Ectodermal cell (in vitro differentiated cells): Measurements from ENCODE around the gene SLC22A17.
A peak's percentile ranks its signal among the peaks of the same experiment; 100 is the strongest.

Experiments
- H3K27ac ChIP-seq: 2 replicates; pipeline ENCODE4 v1.7.0; 2013; ENCODE audit warnings: mild to moderate bottlenecking, low read depth, low read length; ENCODE audit not compliant: insufficient read depth, poor library complexity, severe bottlenecking
- H3K27me3 ChIP-seq: 2 replicates; pipeline ENCODE4 v1.7.0; 2013; ENCODE audit warnings: mild to moderate bottlenecking, low read length; ENCODE audit not compliant: insufficient read depth, control insufficient read depth, poor library complexity, severe bottlenecking
- H3K36me3 ChIP-seq: one replicate; pipeline ENCODE4 v1.7.0; 2013; ENCODE audit warnings: low read length; ENCODE audit not compliant: control insufficient read depth, insufficient read depth
- H3K4me1 ChIP-seq: one replicate; pipeline ENCODE4 v1.7.0; 2013; ENCODE audit warnings: low read length; ENCODE audit not compliant: control insufficient read depth, insufficient read depth
- H3K4me3 ChIP-seq: 2 replicates; pipeline ENCODE4 v1.7.0; 2013; ENCODE audit warnings: low read depth, low read length, control low read depth; ENCODE audit not compliant: insufficient read depth
- H3K9me3 ChIP-seq: 2 replicates; pipeline ENCODE4 v1.7.0; 2013; ENCODE audit warnings: mild to moderate bottlenecking, low read length, moderate library complexity; ENCODE audit not compliant: control insufficient read depth
- WGBS, 2 experiments: methylation state at CpG; one replicate each; pipeline ENCODE4 v1.1.7; 2013; ENCODE audit warnings: missing lambda C conversion rate in 2 of 2; 5-methylcytosine and 5-hydroxymethylcytosine counted together

SLC22A17 gene

DNA sequence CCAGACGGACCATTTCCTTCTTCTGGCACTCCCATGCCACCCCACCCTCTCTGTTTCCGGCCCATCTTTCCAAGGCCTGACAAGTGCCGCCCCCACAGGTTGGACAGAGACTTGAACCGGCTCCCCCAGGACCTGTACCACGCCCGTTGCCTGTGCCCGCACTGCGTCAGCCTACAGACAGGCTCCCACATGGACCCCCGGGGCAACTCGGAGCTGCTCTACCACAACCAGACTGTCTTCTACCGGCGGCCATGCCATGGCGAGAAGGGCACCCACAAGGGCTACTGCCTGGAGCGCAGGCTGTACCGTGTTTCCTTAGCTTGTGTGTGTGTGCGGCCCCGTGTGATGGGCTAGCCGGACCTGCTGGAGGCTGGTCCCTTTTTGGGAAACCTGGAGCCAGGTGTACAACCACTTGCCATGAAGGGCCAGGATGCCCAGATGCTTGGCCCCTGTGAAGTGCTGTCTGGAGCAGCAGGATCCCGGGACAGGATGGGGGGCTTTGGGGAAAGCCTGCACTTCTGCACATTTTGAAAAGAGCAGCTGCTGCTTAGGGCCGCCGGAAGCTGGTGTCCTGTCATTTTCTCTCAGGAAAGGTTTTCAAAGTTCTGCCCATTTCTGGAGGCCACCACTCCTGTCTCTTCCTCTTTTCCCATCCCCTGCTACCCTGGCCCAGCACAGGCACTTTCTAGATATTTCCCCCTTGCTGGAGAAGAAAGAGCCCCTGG lies 23.0 kb upstream of the SLC22A17 start:
- Histone ChIP-seq H3K27me3 (no peaks in the 10 kb centered on the region), H3K9me3 (no peaks in the 10 kb centered on the region), H3K27ac (no peak overlapping the region), H3K4me3 (no peak overlapping the region), H3K4me1 (peaks cover 14% of the 10 kb centered on the region), H3K36me3 (no peaks in the 10 kb centered on the region)
- 92% methylated on average over 21 of the region's 21 CpGs for WGBS, 2 experiments

- Histone ChIP-seq H3K36me3 (no peaks in the 10 kb centered on the region), H3K27ac (no peak overlapping the region), H3K4me1 (peaks cover 14% of the 10 kb centered on the region), H3K4me3 (no peak overlapping the region), H3K27me3 (no peaks in the 10 kb centered on the region), H3K9me3 (no peaks in the 10 kb centered on the region)
- 87 to 90% methylated on average over 3 of the region's 3 CpGs for WGBS, 2 experiments
Measured at GRCh38 chr14:23373041-23373440, 20.4 kb upstream of the SLC22A17 start.

- no peaks in the 10 kb centered on the region for H3K9me3 ChIP-seq
- no peaks in the 10 kb centered on the region for H3K36me3 ChIP-seq
- 81 to 87% methylated on average over 2 of the region's 2 CpGs for WGBS, 2 experiments
- no peak within 1 kb of the TSS for H3K27ac ChIP-seq
- H3K4me3 ChIP-seq, result no peak within 1 kb of the TSS
- H3K27me3 ChIP-seq, result no peaks in the 10 kb centered on the region
- peaks cover 14% of the 10 kb centered on the region for H3K4me1 ChIP-seq
Measured at GRCh38 chr14:23372509-23372908, 19.8 kb upstream of the SLC22A17 start, which contains the start of gene IL25. TSS of gene IL25 (plus strand) at chr14:23372809.

DNA sequence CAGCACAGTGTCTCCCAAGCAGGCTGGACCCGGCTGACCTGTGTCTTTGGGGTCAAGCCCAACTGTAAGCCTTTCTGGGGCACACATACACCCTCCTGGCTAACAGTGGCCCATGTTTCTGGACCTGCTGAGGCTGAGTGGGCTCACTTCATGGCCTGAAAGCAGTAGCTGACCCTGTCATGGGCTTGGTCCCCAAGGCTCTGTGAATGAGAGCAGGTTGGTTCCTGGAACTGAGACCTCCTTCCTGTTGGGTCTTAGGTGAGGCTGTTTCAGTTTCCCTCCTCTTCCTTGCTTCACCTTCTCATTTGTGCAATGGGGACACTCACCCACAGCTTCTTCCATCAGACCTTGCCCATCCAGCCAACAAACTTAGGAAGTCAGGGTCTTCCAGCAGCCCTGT lies 19.2 kb upstream of the SLC22A17 start:
- Histone ChIP-seq H3K36me3 (no peaks in the 10 kb centered on the region), H3K9me3 (no peaks in the 10 kb centered on the region), H3K27ac (no peak overlapping the region), H3K27me3 (no peaks in the 10 kb centered on the region), H3K4me3 (no peak overlapping the region), H3K4me1 (peaks cover 9% of the 10 kb centered on the region)
- WGBS, 2 experiments, result 90 to 93% methylated on average over 1 of the region's 1 CpG

GRCh38 chr14:23370221-23370620 lies 17.5 kb upstream of the SLC22A17 start:
- no peaks in the 10 kb centered on the region for H3K9me3 ChIP-seq

DNA sequence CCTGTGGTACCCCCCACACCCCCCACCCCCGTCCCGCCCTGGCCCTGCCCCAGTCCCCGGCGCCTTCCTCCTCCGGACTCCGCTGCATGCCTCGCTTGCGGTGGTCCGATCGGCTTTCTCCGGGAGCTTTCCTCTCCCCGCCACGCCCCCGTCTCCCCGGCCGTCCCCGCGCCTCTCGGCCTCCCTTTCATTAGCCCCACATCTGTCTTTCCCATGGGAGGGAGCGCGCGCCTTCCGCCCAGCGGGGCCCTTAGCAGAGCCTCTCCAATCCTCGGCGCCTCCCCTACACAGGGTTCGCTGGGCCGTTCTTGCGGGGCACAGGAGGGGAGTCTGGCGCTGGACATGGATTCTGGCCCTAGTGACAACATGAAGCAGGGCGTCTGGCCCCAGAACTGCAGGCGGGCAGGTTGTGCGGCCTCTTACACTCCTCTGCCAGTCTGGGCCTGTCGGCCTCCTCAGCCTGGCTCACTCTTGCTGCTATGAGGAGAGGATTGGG lies 13.8 kb upstream of the SLC22A17 start:
- Histone ChIP-seq H3K4me1 (peaks cover 27% of the 10 kb centered on the region), H3K9me3 (no peaks in the 10 kb centered on the region), H3K27ac (peak overlapping the region; percentile 89), H3K4me3 (peak overlapping the region; percentile 83), H3K36me3 (no peaks in the 10 kb centered on the region), H3K27me3 (no peaks in the 10 kb centered on the region)
- 1% methylated on average over 32 to 34 of the region's 34 CpGs for WGBS, 2 experiments

More at GRCh38 chr14:23370221-23370620, 17.5 kb upstream of the SLC22A17 start:
- WGBS, 2 experiments, result 74 to 86% methylated on average over 1 of the region's 1 CpG
- Histone ChIP-seq H3K27me3 (no peaks in the 10 kb centered on the region), H3K36me3 (no peaks in the 10 kb centered on the region), H3K27ac (no peak overlapping the region), H3K4me1 (peaks cover 5% of the 10 kb centered on the region), H3K4me3 (no peak overlapping the region)

DNA sequence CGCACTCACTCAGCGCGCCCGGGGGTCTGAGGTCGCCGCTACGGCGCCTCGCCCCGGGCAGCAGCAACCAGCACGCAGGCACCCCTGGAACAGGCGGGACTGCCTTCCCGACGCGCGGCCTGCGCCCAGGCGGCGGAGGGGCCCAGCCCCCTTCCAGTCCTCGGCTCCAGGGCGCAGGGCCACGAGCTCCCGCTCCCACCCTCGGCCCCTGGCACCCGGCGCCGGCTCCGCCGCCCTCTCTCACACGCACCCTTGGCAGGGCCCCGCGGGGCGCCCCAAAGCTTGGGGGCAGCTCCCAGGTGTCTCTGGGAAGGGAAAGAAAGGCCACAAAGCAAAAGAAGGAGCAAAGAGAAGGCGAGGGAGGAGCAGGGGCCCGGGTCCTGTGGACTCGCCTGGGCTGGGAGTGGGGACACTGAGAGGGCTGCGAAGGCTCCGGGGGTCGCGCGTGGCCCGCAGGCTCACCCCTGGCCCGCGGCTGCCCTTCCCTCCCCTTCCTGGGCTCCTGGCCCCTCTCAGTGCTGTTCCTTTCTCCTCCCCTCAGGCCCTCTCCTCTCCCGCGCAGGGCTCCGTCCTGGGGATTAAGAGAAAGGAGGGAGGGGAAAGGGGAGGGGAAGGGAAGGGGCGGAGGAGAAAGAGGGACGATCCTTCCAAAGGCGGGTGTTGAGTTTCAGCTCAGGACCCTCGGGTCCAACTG lies 13.2 kb upstream of the SLC22A17 start:
- H3K27me3 ChIP-seq, result no peaks in the 10 kb centered on the region
- H3K9me3 ChIP-seq, result no peaks in the 10 kb centered on the region
- H3K4me3 ChIP-seq, result peak overlapping the region; percentile 83
- peak overlapping the region; percentile 89 for H3K27ac ChIP-seq
- H3K4me1 ChIP-seq, result peaks cover 33% of the 10 kb centered on the region
- 0 to 1% methylated on average over 47 of the region's 51 CpGs for WGBS, 2 experiments
- peaks cover 4% of the 10 kb centered on the region for H3K36me3 ChIP-seq

- peak within 1 kb of the TSS; percentile 89 for H3K27ac ChIP-seq
- H3K27me3 ChIP-seq, result no peaks in the 10 kb centered on the region
- 0% methylated on average over 74 of the region's 74 CpGs for WGBS, 2 experiments
- H3K4me1 ChIP-seq, result peaks cover 35% of the 10 kb centered on the region
- peaks cover 4% of the 10 kb centered on the region for H3K36me3 ChIP-seq
- no peaks in the 10 kb centered on the region for H3K9me3 ChIP-seq
- H3K4me3 ChIP-seq, result peak within 1 kb of the TSS; percentile 83
Measured at GRCh38 chr14:23365036-23365731, 12.5 kb upstream of the SLC22A17 start, which contains the start of gene EFS. TSS of gene EFS (minus strand) at chr14:23365172. CDS start at chr14:23365025, 147 bp downstream.

DNA sequence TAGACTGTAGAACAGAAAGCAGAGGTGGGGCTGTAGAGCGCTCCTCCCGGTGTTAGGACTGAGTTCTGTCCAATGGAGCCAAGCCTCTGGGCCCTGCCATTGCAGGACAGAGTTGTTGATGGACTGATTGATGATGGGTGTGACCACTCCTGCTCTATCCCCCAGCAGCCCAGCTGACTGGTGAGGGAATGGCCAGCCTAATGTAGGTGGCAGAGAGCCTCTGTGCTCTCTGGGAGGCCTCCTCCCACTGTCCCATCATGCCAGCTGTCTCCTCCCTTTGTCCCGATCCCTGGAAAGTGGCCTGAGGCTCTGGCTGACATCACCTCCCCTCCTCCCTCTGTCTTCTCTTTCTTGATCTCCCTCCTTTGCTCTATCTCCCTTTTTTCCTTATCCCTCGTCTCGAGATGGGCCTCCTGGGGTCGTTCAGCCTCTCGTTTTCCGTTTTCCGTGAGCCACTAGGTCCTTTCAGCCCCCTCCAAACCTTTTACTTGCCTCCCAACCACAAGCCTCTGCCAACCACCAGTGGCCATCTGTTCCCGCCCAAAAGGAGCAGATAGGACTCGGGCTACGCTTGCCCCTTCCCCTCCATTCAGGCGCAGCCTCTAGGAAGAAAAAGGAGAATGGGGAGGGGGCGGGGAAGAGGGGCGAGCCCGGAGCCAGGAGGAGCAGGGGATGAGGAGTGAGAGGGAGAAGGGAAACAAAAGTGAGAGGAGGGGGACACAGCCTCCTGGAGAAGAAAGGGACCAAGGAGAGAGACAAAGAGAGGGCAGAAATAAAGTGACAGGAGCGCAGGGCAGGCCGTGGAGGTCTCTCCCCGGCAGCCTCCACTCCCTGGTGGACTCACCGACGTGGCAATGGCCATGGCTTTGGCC lies 11.7 kb upstream of the SLC22A17 start:
- Histone ChIP-seq H3K36me3 (peaks cover 8% of the 10 kb centered on the region), H3K27ac (peak overlapping the region; percentile 89), H3K4me1 (peaks cover 35% of the 10 kb centered on the region), H3K4me3 (peak overlapping the region; percentile 83), H3K9me3 (no peaks in the 10 kb centered on the region), H3K27me3 (no peaks in the 10 kb centered on the region)
- WGBS, 2 experiments, result 5% methylated on average over 21 of the region's 21 CpGs
